HEK293T (cell line): ENCODE results near the gene SCAF1.

Source experiments
- BHLHE40 ChIP-seq: fragments of 450-650 bp; IDR thresholded peaks from 2 replicates; pipeline ENCODE4 v1.6.1; 2016; ENCODE audit warnings: mild to moderate bottlenecking, moderate library complexity, borderline replicate concordance
- CTBP1 ChIP-seq: fragments of 450-650 bp; IDR thresholded peaks from 2 replicates; pipeline ENCODE4 v1.6.1; 2016; ENCODE audit warnings: borderline replicate concordance
- ELF4 ChIP-seq: fragments of 450-650 bp; IDR thresholded peaks from 2 replicates; pipeline ENCODE4 v1.6.1; 2017; ENCODE audit warnings: antibody characterized with exemption
- FOXA1 ChIP-seq: fragments of 450-650 bp; IDR thresholded peaks from 2 replicates; pipeline ENCODE4 v1.6.1; 2016; ENCODE audit warnings: mild to moderate bottlenecking
- FOXK2 ChIP-seq: fragments of 450-650 bp; IDR thresholded peaks from 2 replicates; pipeline ENCODE4 v1.6.1; 2016; ENCODE audit warnings: mild to moderate bottlenecking
- FOXM1 ChIP-seq: fragments of 450-650 bp; IDR thresholded peaks from 2 replicates; pipeline ENCODE4 v1.6.1; 2017; ENCODE audit warnings: mild to moderate bottlenecking, borderline replicate concordance
- HDGF ChIP-seq: fragments of 450-650 bp; IDR thresholded peaks from 2 replicates; pipeline ENCODE4 v1.6.1; 2017; ENCODE audit warnings: antibody characterized with exemption, borderline replicate concordance
- L3MBTL2 ChIP-seq: fragments of 450-650 bp; conservative IDR thresholded peaks from 2 replicates; pipeline ENCODE4 v1.6.1; 2016; ENCODE audit warnings: mild to moderate bottlenecking
- LEF1 ChIP-seq: fragments of 450-650 bp; IDR thresholded peaks from 2 replicates; pipeline ENCODE4 v1.6.1; 2017; ENCODE audit warnings: mild to moderate bottlenecking, borderline replicate concordance
- SUZ12 ChIP-seq: fragments of 450-650 bp; IDR thresholded peaks from 2 replicates; pipeline ENCODE4 v1.6.1; 2016; ENCODE audit warnings: mild to moderate bottlenecking
- TARDBP ChIP-seq: fragments of 450-650 bp; IDR thresholded peaks from 2 replicates; pipeline ENCODE4 v1.6.1; 2016
- ZNF384 ChIP-seq: fragments of 450-650 bp; IDR thresholded peaks from 2 replicates; pipeline ENCODE4 v1.6.1; 2016

- TF ChIP-seq ZNF384 (no peak), CTBP1 (no peak), LEF1 (no peak), BHLHE40 (no peak), FOXM1 (no peak), ELF4 (no peak), TARDBP (no peak), L3MBTL2 (no peak), HDGF (no peak), FOXA1 (no peak), FOXK2 (no peak), SUZ12 (no peak)
Measured at GRCh38 chr19:49626226-49626625, 15.8 kb upstream of the SCAF1 start.
